Activated CD4-positive, alpha-beta T cell treated with anti-CD3 and anti-CD28 coated beads for 1 hour (primary cell): ENCODE results near the gene TMEM272.
A peak's percentile ranks its signal among the peaks of the same experiment; 100 is the strongest.

Source experiments
- DNase-seq: peaks from one replicate; pipeline ENCODE4 v3.0.0-alpha.2; 2020

TMEM272 gene

GRCh38 chr13:51849145-51850101 is 4.4 kb upstream of the TMEM272 start:
- DNase-seq, result no peak

GRCh38 chr13:51848674-51849073 is 3.7 kb upstream of the TMEM272 start:
- DNase-seq, result no peak

DNA sequence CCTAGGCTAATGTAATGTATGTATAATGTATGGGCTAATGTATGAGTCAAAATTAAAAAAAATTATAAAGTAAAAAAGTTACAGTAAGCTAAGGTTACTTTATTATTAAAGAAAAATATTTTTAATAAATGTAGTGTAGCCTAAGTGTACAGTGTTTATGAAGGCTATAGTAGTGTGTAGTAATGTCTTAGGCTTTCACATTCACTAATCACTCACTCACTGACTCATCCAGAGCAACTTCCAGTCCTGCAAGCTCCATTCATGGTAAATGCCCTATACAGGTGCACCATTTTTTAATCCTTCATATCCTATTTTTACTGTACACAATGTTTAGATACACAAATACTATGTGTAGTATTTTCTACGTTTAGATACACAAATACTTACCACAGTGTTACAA is 1.8 kb upstream of the TMEM272 start:
- DNase-seq, result no peak

DNA sequence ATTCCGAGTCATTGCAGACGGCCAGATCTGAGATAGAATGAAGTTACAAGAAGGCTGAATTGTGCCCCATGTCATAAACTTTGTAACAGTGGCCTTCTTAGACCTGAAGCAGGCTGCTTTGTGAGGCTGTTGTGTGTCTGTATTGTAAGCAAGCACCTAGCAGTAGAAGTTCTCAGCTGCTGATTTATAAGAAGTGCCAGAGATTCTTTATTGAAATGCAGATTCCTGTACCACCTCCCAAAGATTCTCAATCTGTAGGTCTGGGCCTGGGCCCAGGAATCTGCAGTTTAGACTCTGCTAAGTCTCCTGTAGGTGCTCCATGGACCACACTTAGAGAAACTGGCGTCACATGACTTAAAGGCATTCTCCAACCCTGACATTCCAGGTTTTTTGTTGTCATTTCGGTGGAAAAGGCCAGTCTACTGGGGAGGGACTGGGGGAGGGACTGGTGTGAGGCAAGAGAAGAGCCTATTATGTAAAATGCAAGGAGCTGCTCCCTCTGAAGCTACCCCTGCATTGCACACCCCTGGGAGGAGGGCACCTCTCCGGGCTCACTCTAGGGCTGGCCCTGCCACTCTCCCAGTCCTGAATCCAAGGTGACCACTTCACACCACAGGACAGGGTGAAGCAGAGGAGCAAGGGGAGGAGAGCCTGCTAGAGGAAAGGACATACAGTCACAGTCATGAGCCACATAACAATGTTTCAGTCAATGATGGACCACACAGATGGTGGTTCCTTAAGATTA is 769 bp upstream of the TMEM272 start:
- no peak for DNase-seq

DNA sequence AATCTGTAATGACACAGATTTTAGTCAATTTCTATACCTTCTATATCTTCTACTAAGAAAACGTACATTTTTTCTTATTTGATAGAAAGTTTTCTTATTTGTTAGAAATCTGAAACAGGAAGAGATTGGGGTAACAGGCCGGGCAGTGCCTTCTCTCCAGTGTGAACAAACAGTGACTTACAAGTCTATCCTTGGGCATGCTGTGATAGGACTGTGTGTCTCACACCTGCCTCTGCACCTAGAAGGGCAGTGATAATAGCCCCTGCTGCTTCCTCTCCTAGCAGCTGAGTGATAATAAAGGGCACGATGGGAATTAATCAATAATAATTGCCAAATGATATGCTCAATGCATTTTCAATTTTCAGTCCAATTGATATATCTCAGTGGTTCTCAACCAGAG is 1.4 kb downstream of the TMEM272 start:
- DNase-seq, result no peak

GRCh38 chr13:51841732-51842131 is 3.2 kb downstream of the TMEM272 start:
- DNase-seq, result no peak

DNA sequence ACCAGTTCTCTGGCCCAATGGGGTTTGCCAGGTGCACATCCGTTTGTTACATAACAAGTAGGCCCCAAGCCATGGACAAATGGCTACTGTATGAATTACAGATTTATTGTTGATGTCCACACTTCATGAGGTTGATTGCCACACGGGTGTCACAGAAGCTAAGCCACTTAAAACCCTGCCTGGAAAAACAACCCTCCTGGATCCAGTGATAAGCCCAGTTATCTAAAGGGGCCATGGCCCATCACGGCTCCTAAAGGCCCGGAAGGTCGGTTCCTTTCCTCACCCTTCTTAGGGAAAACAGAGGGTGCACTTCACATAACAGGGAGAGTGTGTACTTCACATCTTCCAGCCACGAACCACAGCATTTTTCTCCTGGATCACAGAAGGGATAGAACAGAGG is 4.1 kb downstream of the TMEM272 start:
- no peak for DNase-seq

DNA sequence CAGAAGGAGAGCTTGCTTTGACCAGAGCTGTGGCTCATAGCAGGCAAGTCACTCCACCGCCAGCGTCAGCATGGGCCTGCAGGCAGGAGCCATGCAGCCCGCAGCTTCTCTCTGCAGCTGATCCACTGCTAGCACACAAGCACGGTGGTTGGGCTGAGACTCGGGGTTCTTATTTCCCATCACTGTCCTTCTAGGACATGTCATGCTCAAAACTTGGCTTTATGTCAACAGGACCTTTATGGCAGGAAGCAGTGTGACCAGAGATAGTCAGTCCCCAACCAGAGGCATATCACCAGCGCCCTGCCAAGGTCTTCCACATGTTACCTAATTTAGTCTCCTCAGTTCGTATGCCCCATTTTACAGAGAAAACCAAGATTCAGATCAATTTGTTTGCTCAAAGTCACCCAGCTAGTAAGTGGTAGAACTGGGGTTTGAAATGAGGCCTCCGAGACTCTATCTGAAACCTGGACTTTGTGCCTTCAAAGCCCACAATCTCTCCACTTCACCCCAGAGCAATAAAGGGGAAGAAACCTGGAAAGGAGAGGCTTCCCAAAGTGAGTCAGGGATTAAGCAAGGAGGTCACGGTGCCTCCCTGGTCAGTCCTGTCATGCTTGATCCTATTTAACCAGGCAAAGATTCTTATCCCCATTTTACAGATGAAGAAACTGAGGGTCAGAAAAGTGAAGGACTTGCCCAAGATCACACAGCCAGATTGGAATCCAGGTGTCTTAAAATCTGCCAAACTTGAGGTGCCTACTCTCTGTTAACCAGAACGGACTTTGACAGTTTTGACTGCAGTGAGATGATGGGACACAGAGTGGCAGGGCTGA is 5.1 kb downstream of the TMEM272 start:
- no peak for DNase-seq

GRCh38 chr13:51838240-51838846 is 6.6 kb downstream of the TMEM272 start:
- no peak for DNase-seq

- DNase-seq, result no peak
Observed at GRCh38 chr13:51837016-51837415, 8.0 kb downstream of the TMEM272 start.

- no peak for DNase-seq
Observed at GRCh38 chr13:51834581-51835171, 10.3 kb downstream of the TMEM272 start.

DNA sequence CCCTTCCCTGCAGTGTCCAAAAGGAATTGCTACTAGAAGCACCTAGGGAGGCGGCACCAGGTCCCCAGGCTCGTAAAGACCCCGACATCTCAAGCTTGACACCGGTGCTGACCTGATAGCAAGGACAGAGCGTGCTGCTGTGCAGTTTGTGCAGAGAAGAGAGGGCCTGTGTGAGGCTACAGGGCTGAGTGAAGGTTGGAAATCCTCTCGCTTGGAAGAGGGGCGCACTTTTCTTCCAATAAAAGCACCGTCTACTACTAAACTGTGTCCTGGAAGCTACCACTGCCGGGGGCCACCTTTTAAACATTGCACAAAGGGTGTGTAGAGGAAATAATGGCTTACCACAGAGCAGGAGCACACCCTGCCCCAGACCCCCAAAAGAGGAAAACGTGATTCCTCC is 11.0 kb downstream of the TMEM272 start:
- no peak for DNase-seq

DNA sequence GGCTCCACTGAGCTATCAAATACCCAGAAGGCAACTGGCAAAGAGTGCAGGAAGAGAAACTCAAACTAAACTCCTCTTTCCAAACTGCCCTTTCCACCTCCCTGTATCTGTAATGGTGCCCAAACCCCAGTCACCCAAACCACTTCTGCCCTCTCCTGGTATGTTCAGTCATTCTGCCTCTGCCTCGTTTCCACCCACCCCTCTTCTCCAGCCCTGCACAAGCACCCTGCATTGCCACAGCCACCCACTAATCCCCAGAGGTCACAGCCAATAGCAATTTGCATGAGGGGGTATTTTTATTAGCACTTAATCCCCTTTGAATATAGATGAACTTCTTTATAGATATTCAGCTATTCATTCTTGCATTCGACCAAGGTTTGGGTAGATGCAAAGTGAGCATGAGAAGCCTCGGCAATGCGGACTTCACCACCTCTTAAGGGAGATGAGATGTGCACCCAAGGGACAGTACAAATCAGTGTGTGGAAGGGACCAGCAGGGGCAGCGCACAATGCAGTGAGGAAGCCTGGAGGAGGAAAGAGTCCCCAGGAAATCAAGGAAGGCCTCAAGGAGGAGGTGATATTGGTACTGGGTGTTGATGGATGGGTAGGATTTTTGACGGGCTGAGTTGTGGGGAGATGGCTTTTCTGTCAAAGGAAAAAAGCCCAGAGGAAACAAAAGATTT is 12.4 kb downstream of the TMEM272 start:
- DNase-seq, result peak; percentile 40

- DNase-seq, result no peak
Observed at GRCh38 chr13:51831519-51831918, 13.5 kb downstream of the TMEM272 start.

- no peak for DNase-seq
Observed at GRCh38 chr13:51829568-51829899, 15.4 kb downstream of the TMEM272 start.

DNA sequence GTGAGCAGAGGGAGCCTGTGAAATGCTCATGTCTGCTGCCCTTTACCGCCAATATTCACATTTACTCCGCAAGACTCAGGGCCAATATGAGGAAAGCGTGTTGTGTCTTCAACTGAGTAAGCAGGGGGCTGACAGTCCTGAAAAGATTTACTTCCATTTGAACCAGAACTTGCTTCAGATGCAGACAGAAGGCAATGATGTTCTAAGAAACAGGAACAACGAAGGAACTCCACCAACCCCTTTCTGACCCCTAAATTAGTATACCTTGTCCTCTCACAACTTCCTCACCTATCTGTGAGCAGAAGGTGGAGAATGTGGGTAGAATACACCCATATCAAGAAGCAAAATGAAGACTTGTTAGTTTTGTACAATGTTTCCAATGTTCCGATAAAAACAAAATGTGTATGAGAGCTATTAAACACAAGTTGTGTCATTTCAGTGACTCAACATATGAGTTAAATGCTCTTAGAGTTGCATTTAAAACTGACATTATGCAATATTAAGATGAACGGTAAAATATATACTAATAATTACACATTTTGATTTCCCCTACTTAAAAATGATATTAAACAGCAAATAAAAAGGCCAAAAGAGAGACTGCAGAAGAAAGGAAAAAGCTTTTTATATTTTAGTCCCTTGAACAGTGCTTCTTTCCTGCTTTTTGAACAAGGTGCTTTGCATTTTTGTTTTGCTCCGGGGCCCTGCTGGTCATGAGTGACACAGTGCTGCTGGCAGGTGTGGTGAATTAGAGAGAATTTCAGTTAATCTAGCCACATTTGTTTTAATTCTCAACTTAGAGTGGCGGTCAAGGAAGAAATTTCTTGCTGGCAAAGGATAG is 16.0 kb downstream of the TMEM272 start:
- DNase-seq, result no peak

DNA sequence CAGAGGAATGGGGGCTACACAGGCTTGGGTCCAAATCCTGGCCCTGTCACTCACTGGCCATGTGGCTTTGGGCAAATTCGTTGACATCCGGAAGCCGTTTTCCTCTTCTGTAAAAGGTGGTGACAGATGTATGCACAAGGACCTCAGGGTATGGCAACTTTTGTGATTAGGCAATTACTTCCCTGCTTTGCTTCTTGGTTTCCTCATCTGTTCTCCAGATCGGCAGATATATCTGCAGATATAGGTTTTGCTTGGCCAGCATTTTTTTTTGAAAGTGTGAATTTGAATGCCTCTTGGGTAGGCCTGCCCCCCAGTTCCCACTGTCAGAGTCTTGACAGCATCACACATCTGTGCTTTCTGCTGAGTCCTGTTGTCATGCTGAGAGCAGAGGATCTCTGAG is 17.7 kb downstream of the TMEM272 start:
- DNase-seq, result no peak

- no peak for DNase-seq
Observed at GRCh38 chr13:51826606-51827005, 18.4 kb downstream of the TMEM272 start.

GRCh38 chr13:51825681-51826254 is 19.2 kb downstream of the TMEM272 start:
- DNase-seq, result no peak

- DNase-seq, result no peak
Observed at GRCh38 chr13:51825165-51825592, 19.8 kb downstream of the TMEM272 start.
